Keratinocyte (primary cell): ENCODE data around the gene WDR77. TPM values are rescaled to one million over a fixed set of nuclear protein-coding genes. Genes with fewer than 3 reads are reported as not detected.

Source experiments
- DNase-seq: peaks from one replicate; pipeline ENCODE4 v3.0.0-alpha.2; 2011; ENCODE audit warnings: low read depth, missing footprints, low spot score
- FAIRE-seq: peaks from 2 replicates; lab custom pipeline; 2011; peaks lifted over from hg19 to GRCh38; lab: Jason Lieb, UNC
- H2AFZ ChIP-seq: 2 replicates; pipeline ENCODE4 v1.6.0; 2012; ENCODE audit warnings: low read length, control low read depth, inconsistent platforms; ENCODE audit not compliant: control insufficient read depth
- H3K27ac ChIP-seq: 2 replicates; pipeline ENCODE4 v1.5.1; 2011; ENCODE audit warnings: low read length; ENCODE audit not compliant: control insufficient read depth, insufficient read depth
- H3K27me3 ChIP-seq: 3 replicates; pipeline ENCODE4 v1.6.0; 2011; ENCODE audit warnings: low read length; ENCODE audit not compliant: control insufficient read depth, insufficient read depth; ENCODE audit errors: extremely low read depth
- H3K36me3 ChIP-seq, 2 experiments: 2 replicates in 1 of 2; 3 replicates in 1 of 2; pipeline ENCODE4 v1.5.1; 2011; ENCODE audit warnings: low read length in 2 of 2, mild to moderate bottlenecking in 1 of 2; ENCODE audit not compliant: control insufficient read depth in 2 of 2, insufficient read depth in 2 of 2; ENCODE audit errors: extremely low read depth in 1 of 2
- H3K4me1 ChIP-seq: 3 replicates; pipeline ENCODE4 v1.5.1; 2011; ENCODE audit warnings: low read length; ENCODE audit not compliant: control insufficient read depth, insufficient read depth; ENCODE audit errors: extremely low read depth
- H3K4me2 ChIP-seq: 3 replicates; pipeline ENCODE4 v1.6.0; 2011; ENCODE audit warnings: low read depth, low read length; ENCODE audit not compliant: control insufficient read depth, insufficient read depth; ENCODE audit errors: extremely low read depth
- H3K4me3 ChIP-seq, 3 experiments: fragments of 200-600 bp in 1 of 3; sonication (generic) in 1 of 3; 2 replicates in 2 of 3; 3 replicates in 1 of 3; pipeline ENCODE4 v1.5.1; 2011 to 2016; ENCODE audit warnings: low read length in 3 of 3, mild to moderate bottlenecking in 3 of 3, control low read depth in 2 of 3, inconsistent platforms in 1 of 3, low read depth in 1 of 3, mixed read lengths in 1 of 3, mixed run types in 1 of 3, moderate library complexity in 1 of 3; ENCODE audit not compliant: control insufficient read depth in 2 of 3, insufficient read depth in 2 of 3; ENCODE audit errors: extremely low read depth in 1 of 3
- H3K79me2 ChIP-seq: 2 replicates; pipeline ENCODE4 v1.6.0; 2012; ENCODE audit warnings: low read length; ENCODE audit not compliant: control insufficient read depth, insufficient read depth
- H3K9ac ChIP-seq: 3 replicates; pipeline ENCODE4 v1.6.0; 2011; ENCODE audit warnings: low read length; ENCODE audit not compliant: control insufficient read depth, insufficient read depth; ENCODE audit errors: extremely low read depth
- H3K9me1 ChIP-seq: 3 replicates; pipeline ENCODE4 v1.6.0; 2011; ENCODE audit warnings: low read length; ENCODE audit not compliant: control insufficient read depth, insufficient read depth; ENCODE audit errors: extremely low read depth
- H3K9me3 ChIP-seq: 2 replicates; pipeline ENCODE4 v1.5.1; 2012; ENCODE audit warnings: low read depth, low read length; ENCODE audit not compliant: control insufficient read depth
- H4K20me1 ChIP-seq: 3 replicates; pipeline ENCODE4 v1.6.0; 2011; ENCODE audit warnings: low read length; ENCODE audit not compliant: control insufficient read depth, insufficient read depth; ENCODE audit errors: extremely low read depth
- CTCF ChIP-seq, 3 experiments: IDR thresholded peaks in 1 of 3; conservative IDR thresholded peaks in 1 of 3; optimal IDR thresholded peaks in 1 of 3; 2 replicates in 2 of 3; 3 replicates in 1 of 3; pipeline versions ENCODE3 to v1.5.1; 2011; ENCODE audit warnings: low read length in 3 of 3, mild to moderate bottlenecking in 3 of 3, moderate library complexity in 2 of 3, control low read depth in 1 of 3, inconsistent platforms in 1 of 3; ENCODE audit not compliant: insufficient read depth in 2 of 3; ENCODE audit errors: extremely low read depth in 1 of 3
- EZH2 ChIP-seq: IDR thresholded peaks from one replicate; pipeline ENCODE4 v1.6.1; 2012; ENCODE audit warnings: inconsistent platforms, mild to moderate bottlenecking, low read length, moderate library complexity
- dilution Hi-C: fragments of 300-500 bp; cut with MboI; formaldehyde crosslinking; loops from one replicate; pipeline ENCODE4 v1.7.0; 2020; ENCODE audit warnings: low sequenced_read_pairs; ENCODE audit not compliant: extremely low pct_ligation_motif_present
- polyA plus RNA-seq, 5 experiments: library from polyadenylated mRNA; depleted of rRNA in 3 of 5; stranded (reverse) in 3 of 5; stranded (forward) in 1 of 5; unstranded in 1 of 5; fragments of >200 nt; gene quantifications; 1 replicate in 1 of 5; 2 replicates in 3 of 5; 3 replicates in 1 of 5; pipeline versions ENCODE4 v1.2.1 to v1.2.3, GENCODE V29; 2011 to 2012; ENCODE audit warnings: missing spikeins in 2 of 5, low read depth in 1 of 5, low replicate concordance in 1 of 5
- small RNA-seq, 3 experiments: library from RNA; depleted of rRNA; stranded (forward); fragments of <200 nt; gene quantifications; one replicate each; pipeline ENCODE3, GENCODE V24; 2012; ENCODE audit warnings: low read depth in 3 of 3, low replicate concordance in 1 of 3; ENCODE audit not compliant: insufficient read length in 3 of 3

The WDR77 gene
- polyA plus RNA-seq, 1 donor (not counting 4 experiments of a cell fraction or from before 2014, with no cell fraction given), result 110 TPM

GRCh38 chr1:111392042-111392441 lies 57.0 kb downstream of the WDR77 start:
- no peak overlapping the region for H3K4me2 ChIP-seq
- H3K9ac ChIP-seq, result no peak overlapping the region
- no peaks in the 10 kb centered on the region for H3K79me2 ChIP-seq
- H3K4me3 ChIP-seq, result no peak overlapping the region
- H3K36me3 ChIP-seq, result no peaks in the 10 kb centered on the region
- H3K9me3 ChIP-seq, result no peaks in the 10 kb centered on the region
- no peak for FAIRE-seq
- no peak for DNase-seq
- no peak overlapping the region for H3K27ac ChIP-seq
- H3K9me1 ChIP-seq, result no peaks in the 10 kb centered on the region
- no peak overlapping the region for H2AFZ ChIP-seq
- peaks cover 9% of the 10 kb centered on the region for H3K27me3 ChIP-seq
- H4K20me1 ChIP-seq, result no peaks in the 10 kb centered on the region
- TF ChIP-seq CTCF (optimal IDR thresholded peaks at IDR 0.05 in 1 of 3, IDR thresholded peaks at IDR 0.05 in 1 of 3, conservative IDR thresholded peaks at IDR 0.05 in 1 of 3; ENCODE audit: extremely low read depth in 1 of 3, insufficient read depth in 2 of 3, low read length in 3 of 3), result no peak
- no peak for TF ChIP-seq EZH2
- dilution Hi-C loops, result no loop called here
- H3K4me1 ChIP-seq, result no peaks in the 10 kb centered on the region

Small RNAs within 50 kb of the gene (small RNA-seq; reads per million reads assigned to genes)
- gene RF00019 (0 reads per million in 3 experiments), gene RNU6-792P (0 to 1.5 (median 1.3) reads per million in 3 experiments)

Other genes with a start within 250 kb of the WDR77 start
- gene DENND2D, start 248.6 kb downstream of the WDR77 start, polyA plus RNA-seq, result 5.3 to 8.9 TPM (median 7.8 TPM) in 3 replicates
- gene CHI3L2, start 221.5 kb downstream of the WDR77 start, polyA plus RNA-seq, result 1.0 to 2.5 TPM (median 2.4 TPM) in 3 replicates
- gene CHIA, start 158.4 kb downstream of the WDR77 start, polyA plus RNA-seq, result not detected in 3 replicates
- gene OVGP1, start 21.5 kb downstream of the WDR77 start, polyA plus RNA-seq, result 0.35 to 1.8 TPM (median 0.60 TPM) in 3 replicates
- gene ATP5PB, start 208 bp upstream of the WDR77 start, polyA plus RNA-seq, result 360 to 539 TPM (median 395 TPM) in 3 replicates
- 0.10 to 0.24 TPM (median 0.21 TPM) in 3 replicates for gene C1orf162, start 24.7 kb upstream of the WDR77 start, polyA plus RNA-seq
- gene ADORA3, start 54.4 kb upstream of the WDR77 start, polyA plus RNA-seq, result not detected in 3 replicates
- not detected in 3 replicates for gene TMIGD3, start 54.4 kb upstream of the WDR77 start, polyA plus RNA-seq
- 35.2 to 70.3 TPM (median 43.9 TPM) in 3 replicates for gene RAP1A, start 170.5 kb upstream of the WDR77 start, polyA plus RNA-seq